CD4-positive, alpha-beta T cell treated with Interleukin-2 at 100 ng/mL for 4 hours (primary cell): ENCODE results near the gene HCN2.

ENCODE experiments used
- DNase-seq: peaks from one replicate; pipeline ENCODE4 v3.0.0-alpha.2; 2020; ENCODE audit warnings: low spot score

The HCN2 gene

DNA sequence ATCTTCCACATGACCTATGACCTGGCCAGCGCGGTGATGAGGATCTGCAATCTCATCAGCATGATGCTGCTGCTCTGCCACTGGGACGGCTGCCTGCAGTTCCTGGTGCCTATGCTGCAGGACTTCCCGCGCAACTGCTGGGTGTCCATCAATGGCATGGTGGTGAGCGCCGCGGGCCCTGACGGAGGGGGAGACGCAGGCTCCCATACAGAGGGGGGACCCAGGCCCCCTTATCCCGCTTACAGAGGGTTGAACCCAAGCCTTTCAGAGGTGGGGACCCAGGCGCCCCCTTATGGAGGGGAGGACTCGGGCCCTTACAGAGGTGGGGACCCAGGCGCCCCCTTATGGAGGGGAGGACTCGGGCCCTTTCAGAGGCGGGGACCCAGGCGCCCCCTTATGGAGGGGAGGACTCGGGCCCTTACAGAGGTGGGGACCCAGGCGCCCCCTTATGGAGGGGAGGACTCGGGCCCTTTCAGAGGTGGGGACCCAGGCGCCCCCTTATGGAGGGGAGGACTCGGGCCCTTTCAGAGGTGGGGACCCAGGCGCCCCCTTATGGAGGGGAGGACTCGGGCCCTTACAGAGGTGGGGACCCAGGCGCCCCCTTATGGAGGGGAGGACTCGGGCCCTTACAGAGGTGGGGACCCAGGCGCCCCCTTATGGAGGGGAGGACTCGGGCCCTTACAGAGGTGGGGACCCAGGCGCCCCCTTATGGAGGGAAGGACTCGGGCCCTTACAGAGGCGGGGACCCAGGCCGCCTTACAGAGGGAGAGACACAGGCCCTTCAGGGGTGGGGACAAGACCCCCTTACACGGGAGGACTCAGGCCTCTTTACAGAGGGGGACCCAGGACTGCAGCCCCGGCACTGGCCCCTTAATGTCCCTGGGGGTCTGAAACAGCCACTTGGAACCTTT is 15.6 kb downstream of the HCN2 start:
- peak; percentile 9 for DNase-seq

DNA sequence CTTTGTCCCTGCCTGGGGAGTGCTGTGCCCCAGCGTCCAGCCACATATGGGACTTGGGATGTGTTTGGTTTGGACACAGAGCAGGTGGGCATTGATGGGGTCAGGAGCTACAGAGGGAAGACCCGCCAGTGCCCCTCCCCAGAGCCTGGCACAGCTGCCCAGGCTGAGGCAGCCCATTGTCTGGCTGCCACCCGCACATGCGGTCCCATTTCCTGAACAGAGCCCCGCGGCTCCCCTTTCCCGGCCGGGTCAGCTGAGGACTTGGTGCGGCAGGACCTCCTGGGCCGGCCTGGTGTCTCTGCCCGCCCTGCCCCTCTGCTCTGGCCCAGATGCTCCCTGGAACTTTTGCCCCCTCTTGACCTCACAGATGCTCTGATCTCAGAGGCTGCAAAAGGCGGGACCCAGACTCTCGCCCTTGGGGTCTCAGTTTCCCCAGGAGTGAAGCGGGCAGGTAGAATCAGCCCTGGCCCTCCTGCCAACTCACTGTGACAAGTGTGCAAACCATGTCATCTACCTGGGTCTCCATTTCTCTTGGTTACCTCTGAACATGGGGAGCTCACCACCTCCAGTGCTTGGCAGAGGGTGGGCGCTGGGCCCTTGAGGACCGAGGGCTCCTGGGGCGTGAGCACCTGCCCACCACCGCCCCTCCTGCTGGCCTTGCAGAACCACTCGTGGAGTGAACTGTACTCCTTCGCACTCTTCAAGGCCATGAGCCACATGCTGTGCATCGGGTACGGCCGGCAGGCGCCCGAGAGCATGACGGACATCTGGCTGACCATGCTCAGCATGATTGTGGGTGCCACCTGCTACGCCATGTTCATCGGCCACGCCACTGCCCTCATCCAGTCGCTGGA is 17.8 kb downstream of the HCN2 start:
- no peak for DNase-seq

DNA sequence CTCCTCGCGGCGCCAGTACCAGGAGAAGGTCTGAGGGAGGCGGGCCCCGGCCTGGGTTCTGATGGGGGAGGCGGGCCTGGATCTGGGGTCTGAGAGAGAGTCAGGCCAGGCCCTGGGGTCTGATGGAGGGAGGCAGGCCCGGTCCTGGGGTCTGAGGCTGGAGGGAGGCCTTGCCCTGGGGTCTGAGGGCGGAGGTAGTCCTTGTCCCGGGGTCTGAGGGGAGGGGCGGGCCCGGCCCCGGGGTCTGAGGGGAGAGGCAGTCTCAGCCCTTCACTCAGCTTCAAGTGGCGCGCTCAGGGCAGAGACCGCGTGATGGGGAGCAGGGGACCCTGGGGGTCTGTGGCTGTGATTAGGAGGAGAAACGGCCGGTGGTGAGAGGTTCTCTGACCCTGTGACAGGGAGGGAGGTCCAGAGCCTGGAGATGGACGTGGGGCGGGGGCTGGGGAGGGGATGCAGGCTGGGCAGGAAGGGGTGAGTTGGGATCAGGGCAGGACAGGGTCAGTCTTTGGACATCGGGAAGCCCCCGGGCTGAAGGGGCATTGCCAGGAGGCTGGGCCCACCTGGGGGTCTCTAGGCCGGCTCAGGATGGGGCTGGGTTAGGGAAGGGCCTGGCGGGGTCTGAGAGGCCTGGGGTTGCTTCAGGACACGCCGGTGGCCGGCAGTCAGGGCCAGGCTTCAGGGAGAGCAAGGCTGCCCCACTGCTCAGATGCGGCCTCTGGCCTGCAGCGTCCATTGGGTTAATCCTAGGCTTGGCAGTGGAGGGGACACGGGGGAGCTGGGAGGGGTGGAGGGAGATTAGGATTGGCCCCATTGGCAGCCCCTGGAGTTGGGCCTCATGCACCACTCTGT is 18.7 kb downstream of the HCN2 start:
- no peak for DNase-seq

DNA sequence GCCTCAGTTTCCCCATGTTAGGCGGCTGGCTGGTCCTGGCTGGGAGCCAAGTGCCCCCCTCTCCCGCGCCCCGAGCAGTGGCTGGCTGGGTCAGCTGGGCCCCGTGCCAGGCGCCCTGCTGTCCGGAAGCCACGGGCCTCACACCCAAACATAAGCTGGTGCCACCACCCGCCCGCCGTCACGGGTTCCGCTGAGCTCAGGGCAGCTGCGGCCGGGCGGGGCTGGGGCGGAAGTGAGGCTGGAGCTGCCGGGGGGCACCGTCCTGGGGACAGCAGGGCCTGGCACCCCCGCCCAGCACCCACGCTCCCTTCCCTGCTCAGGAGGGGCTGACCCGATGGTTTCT is 19.3 kb downstream of the HCN2 start:
- DNase-seq = no peak

DNA sequence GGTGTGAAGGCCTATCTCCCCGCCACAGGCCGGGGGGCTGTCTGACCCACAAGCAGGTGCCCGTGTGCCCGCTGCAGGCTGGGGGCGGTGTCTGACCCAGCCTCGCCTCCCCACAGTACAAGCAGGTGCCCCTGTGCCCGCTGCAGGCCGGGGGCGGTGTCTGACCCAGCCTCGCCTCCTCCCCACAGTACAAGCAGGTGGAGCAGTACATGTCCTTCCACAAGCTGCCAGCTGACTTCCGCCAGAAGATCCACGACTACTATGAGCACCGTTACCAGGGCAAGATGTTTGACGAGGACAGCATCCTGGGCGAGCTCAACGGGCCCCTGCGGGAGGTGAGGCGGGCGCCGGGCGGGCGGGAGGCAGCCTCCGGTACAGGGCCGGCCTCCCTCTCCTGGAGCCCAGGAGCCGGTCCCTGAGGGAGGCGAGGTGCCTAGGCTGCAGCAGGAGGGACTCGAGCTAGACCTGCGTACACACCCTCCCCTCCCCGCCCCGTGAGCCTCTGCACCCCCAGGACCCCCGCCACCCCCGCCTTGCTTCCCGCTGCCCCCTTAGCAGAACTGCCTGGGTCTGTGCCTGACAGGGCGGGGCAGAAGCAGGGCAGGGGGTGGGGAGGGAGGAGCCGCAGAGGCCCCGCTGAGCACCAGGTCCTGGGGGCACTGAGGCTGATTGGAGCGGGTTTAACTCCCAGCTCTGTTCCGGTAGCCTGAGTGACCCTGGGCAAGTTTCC is 20.6 kb downstream of the HCN2 start:
- DNase-seq = peak; percentile 49

DNA sequence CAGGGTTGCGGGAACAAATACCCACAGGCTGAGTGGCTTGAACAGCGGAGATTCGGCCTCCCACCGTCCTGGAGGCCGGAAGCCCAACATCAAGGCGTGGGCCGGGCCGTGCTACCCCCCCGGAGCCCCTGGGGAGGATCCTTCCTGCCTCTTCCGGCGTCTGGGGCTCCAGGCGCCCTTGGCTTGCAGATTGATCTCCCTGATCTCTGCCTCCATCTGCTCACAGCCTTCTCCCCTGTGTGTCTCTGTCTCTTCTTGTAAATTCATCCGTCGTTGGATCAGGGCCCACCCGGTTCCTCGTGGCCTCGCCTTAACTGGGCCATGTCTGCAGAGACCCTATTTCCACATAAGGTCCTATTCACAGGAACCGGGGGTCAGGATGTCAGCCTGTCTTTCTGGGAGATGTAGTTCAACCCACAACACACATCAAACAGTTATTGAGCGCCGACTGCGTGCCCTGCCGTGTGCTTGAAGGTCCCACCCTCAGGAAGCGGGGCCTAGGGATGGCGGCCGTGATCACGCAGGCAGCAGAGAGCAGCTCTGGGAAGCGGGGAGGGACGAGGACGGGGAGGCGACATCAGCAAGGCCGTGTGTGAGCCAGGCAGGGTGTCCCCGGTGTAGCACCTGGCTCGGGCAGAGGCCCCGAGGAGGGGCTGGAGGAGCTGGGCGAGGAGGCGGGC is 21.3 kb downstream of the HCN2 start:
- DNase-seq = peak; percentile 60

DNA sequence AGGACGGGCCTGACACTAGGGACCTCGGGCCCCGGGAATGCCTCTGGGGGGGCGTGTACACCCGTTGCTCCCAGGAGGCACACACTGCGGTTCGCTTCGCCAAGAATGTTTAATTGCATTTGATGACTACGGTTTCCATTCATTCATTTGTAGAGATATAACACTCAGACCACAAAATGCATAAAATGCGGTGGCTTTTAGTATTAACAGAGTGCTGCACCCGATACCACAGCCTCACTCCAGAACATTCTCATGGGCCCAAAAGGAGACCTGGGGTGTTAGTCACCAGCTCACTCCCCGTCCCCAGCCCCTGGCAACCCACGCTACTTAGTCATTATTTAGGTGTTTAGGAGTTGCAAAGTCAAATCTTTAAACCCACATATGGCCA is 21.8 kb downstream of the HCN2 start:
- DNase-seq = peak; percentile 87

DNA sequence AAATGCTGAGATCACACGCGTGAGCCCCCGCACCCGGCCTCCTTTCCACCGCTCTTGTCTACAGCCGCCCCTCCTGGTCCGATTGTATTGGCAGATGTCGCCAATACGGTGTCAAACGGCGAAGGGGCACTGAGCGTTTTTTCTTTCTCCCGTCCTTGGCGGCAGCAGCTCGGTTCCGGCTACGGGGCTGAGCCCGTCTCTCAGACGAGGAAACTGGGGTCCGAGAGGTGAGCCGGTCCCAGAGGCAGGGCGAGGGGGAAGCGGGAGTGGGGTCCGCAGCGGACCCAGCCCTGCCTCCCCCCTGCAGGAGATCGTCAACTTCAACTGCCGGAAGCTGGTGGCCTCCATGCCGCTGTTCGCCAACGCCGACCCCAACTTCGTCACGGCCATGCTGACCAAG is 23.3 kb downstream of the HCN2 start:
- no peak for DNase-seq

DNA sequence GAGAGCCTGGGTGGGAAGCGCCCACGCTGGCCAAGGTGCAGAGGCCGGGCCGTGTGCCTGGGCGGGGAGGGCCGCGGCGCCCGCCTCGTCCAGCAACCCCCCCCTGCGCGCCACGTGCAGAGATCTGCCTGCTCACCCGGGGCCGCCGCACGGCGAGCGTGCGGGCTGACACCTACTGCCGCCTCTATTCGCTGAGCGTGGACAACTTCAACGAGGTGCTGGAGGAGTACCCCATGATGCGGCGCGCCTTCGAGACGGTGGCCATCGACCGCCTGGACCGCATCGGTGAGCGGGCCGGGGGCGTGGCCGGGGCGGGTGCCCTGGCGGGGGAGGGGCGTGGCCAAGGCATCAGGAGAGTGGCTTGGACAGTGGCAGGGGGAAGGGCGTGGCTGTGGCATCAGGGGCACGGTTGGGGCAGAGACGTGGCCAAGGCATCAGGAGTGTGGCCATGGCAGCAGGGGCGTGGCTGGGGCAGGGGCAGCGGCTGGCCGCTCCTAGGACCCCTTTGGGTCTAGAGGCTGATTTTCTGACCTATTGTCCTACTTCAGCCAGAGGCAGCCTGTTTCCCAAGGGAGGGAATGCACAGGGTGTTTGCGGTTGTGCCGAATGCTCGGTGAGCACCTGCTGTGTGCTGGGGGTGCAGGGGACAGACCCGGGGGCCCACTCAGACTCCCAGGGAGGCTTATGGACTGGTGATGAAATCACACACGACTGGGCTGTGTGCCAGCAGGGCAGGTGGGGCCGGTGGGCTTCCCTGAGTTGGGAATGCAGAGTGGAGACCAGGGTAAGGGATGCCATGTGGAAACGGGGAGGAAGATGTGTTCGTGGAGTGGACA is 24.3 kb downstream of the HCN2 start:
- DNase-seq = no peak

DNA sequence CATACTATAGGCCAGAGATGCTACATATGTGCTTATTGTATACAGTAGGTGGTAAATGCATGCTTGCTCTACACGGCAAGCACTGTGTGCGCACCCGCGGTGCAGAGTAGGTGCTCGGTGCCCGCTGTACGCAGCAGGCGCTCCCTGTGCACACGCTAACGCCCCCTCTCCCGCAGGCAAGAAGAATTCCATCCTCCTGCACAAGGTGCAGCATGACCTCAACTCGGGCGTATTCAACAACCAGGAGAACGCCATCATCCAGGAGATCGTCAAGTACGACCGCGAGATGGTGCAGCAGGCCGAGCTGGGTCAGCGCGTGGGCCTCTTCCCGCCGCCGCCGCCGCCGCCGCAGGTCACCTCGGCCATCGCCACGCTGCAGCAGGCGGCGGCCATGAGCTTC is 25.9 kb downstream of the HCN2 start:
- no peak for DNase-seq

DNA sequence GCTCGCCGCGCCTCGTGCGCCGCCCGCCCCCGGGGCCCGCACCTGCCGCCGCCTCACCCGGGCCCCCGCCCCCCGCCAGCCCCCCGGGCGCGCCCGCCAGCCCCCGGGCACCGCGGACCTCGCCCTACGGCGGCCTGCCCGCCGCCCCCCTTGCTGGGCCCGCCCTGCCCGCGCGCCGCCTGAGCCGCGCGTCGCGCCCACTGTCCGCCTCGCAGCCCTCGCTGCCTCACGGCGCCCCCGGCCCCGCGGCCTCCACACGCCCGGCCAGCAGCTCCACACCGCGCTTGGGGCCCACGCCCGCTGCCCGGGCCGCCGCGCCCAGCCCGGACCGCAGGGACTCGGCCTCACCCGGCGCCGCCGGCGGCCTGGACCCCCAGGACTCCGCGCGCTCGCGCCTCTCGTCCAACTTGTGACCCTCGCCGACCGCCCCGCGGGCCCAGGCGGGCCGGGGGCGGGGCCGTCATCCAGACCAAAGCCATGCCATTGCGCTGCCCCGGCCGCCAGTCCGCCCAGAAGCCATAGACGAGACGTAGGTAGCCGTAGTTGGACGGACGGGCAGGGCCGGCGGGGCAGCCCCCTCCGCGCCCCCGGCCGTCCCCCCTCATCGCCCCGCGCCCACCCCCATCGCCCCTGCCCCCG is 26.5 kb downstream of the HCN2 start:
- DNase-seq = no peak

DNA sequence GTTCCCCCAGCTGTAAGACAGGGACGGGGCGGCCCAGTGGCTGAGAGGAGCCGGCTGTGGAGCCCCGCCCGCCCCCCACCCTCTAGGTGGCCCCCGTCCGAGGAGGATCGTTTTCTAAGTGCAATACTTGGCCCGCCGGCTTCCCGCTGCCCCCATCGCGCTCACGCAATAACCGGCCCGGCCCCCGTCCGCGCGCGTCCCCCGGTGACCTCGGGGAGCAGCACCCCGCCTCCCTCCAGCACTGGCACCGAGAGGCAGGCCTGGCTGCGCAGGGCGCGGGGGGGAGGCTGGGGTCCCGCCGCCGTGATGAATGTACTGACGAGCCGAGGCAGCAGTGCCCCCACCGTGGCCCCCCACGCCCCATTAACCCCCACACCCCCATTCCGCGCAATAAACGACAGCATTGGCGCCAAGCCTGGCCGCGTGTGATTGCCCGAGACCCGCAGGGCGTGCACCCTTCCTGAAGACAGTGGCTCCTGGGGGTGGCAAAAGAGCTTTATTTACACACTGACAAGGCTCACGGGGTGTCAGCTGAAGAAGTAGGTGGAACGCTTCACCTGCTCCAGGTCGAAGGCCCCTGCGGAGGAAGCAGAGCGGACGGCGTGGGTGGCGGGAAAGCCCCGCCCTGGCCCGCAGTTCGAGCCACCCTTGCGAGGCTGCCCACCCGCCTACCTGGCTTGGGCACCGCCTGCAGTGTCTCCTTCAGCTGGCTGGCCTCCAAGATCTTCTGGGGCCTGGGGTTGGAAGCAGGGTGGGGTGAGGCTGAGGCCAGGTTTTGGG is 27.3 kb downstream of the HCN2 start:
- no peak for DNase-seq

DNA sequence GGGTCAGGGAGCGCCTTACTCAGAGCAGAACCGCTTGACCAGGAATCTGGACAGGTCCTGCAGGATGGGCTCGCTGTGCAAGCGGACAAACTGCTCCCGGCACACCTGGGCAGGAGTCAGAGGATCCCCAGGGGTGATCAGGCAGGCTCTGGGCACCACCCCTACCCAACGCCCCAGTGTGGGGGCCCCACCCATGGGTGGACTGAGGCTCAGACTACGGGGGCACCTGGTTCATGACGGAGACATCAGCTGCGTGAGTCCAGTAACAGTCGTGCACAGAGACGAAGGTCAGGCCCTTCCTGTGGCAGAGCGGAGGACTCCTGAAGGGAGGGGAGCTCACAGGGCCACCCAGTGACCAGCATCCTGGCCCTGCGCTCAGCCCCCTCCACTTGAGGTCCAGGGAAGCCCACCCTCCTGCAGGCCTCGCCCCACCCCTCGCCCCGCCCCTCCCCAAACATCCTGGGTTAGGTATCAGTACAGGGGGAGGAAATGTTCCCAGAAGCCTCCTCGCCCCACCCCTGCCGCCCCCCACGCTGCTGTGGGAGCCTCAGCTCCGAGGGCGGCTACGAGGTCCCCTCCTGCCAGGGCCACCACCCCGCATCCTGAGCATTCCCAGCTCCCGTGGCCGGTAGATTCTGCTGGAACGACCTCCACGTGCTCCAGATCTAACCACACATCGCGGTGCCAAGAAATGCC is 28.0 kb downstream of the HCN2 start:
- no peak for DNase-seq

DNA sequence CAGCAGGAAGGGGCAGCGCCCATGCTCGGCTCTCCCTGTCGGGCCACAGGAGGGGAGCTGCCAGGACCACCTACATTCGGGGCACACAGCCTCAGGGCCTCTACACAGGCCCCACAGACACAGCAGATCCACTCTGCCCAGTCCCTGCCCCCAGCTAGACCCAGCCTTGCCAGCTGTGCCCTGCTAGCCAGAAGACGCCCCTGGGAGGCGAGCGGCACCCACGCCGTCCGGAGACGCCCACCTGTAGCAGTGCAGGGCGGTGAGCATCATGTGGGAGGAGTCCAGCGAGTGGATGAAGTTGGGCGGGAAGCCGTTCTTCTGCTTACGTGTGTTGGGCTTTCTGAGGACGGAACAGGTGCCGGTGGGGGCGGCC is 28.6 kb downstream of the HCN2 start:
- DNase-seq = no peak

DNA sequence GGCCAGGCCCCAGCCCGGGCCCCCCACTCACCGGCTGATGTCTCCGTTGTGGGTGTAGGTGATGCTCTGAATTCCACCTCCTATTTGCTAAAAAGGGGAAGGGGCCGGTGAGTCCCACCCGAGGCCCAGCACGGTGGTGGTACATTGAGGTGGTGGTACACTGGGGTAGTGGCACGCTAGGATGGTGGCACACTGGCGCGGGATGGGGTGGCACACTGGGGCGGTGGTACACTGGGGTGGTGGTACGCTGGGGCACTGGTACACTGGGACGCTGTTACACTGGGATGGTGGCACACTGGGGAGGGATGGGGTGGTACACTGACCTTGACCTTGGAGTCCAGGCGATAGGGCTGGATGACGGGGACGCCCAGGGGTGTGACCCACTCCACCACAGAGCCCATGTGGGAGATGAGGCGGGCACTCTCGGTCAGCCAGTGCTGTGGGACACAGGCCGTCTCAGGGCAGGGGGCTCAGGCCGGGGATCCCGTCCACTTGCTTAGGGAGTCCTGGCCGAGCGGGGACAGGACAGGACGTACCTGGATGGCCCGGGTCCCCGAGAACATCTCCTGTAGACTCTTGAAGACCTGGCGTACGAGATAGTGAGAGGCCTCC is 29.1 kb downstream of the HCN2 start:
- DNase-seq = no peak

DNA sequence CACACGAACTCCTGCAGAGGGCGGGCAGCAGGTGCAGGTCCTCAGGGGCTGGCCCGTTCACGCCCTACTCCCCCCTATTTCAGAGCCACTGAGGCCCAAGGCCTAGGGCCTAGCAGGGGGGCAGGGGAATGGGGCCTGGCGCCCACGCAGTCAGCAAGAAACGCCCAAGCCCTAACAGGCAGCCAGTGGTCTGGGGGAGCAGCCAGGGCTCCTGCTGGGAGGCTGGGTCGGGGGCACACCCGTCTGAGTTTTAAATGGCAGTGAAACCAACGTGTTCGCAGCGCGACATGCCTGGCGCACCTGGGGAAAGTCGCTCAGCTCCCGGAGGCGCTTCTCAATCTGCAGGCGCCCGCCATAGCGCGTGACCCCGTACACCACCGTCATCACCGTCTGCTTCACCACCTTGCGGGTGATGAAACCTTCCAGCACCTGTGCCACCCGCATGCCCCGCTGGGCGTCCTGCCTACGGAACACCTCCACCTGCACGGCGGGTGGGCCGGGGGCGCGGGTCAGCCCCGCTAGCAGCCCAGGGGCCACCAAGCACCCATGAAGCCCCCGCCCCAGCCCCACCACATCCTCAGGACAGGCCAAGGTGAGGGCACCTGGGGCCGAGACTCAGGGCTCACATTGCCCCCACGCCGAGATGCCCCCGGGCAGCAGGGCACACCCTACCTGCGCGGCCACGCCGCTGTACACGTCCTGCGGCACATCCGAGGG is 29.8 kb downstream of the HCN2 start:
- DNase-seq = no peak

DNA sequence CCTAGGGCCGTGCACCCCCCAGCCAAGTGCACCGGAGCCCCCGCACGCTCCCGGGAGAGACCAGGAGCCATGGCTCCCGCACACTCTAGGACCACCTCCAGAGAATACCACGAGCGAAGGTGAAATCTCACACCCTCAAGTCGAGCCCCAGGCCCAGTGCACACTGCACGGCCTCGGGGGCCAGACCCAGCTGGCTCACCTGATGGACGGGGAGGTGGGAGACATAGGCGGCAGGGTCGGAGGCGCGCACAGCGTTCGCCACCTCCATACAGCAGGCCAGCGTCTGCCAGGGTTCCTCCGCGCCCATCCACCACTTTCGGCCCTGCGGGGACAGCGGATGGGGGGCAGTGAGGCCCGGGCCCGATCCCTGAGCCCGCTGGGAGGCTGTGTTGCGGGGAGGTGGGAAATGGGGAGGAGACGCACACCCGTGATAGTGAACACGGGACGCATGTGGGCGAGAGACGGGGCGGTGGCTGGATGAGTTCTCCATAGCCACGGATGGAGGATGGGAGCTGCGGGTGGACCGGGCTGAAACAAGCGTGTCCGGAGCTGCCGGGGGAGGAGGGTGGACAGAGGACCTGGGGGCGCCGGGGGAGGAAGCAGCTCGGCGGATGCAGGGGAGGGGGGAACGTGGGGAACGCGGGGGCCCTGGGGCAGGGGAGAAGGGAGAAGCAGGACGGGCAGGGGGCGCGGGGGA is 30.6 kb downstream of the HCN2 start:
- no peak for DNase-seq
